Retina (tissue), 1 donor: ENCODE measurements around the gene SOS1.
A peak's percentile ranks its signal among the peaks of the same experiment; 100 is the strongest.

Source experiments
- DNase-seq: peaks from one replicate; pipeline ENCODE4 v3.0.0-alpha.2; 2016

Gene SOS1

GRCh38 chr2:39018638-39019037 is 102.2 kb downstream of the SOS1 start:
- no peak for DNase-seq

- no peak for DNase-seq
These were observed 103.5 kb downstream of the SOS1 start for GRCh38 chr2:39017334-39017733.

GRCh38 chr2:39015424-39015823 is 105.4 kb downstream of the SOS1 start:
- DNase-seq: no peak

DNA sequence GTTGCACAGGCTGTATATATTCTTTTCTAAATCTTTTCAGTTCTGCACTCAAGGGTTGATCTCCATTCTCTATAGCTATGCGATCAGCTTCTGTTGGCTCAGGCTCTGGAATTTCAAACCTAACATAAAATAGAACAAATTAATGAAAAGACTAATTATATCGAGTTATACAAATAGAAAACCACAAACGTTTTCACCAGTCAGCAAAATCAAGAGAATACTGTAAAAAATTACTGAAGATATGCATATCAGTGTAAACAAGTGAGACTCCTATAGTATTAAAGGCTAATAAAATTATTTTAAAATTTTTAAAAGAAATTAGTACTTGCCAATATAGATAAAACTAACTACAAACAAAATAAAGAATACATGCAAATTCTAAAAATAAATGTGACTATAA is 107.0 kb downstream of the SOS1 start:
- no peak for DNase-seq

- no peak for DNase-seq
These were observed 112.2 kb downstream of the SOS1 start for GRCh38 chr2:39008665-39009064.

DNA sequence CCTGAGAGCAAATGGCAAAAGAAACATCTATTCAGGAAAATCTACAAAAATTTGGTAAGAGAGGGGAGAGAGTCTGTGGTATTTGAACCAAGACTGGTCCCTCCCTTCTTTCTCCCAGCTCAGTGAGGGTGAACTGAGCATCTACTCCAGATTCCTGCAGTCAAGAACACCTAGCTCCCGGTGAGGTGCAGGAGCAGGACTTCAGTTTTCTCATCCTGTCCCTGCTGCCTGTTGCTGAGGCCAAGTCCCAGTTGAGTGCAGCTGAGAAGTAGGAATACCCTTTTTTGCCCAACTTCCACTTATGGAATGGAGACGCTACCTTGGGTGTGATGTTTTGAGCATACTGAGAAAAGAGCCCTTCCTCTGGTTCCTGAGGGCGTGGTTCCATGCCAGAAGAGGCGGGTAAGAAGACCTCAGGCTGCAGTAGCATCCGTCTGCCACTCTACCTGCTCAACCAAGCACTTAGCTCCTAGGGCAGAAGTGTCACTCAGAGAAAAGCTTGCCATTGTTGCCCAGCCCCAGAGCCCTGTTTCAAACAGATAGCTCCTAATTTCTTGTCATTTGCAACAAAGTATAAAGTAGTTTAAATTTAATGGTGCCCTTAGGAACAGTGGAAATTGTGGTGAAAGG is 112.9 kb downstream of the SOS1 start:
- DNase-seq: no peak

- DNase-seq: no peak
These were observed 120.3 kb downstream of the SOS1 start for GRCh38 chr2:39000552-39000951.

DNA sequence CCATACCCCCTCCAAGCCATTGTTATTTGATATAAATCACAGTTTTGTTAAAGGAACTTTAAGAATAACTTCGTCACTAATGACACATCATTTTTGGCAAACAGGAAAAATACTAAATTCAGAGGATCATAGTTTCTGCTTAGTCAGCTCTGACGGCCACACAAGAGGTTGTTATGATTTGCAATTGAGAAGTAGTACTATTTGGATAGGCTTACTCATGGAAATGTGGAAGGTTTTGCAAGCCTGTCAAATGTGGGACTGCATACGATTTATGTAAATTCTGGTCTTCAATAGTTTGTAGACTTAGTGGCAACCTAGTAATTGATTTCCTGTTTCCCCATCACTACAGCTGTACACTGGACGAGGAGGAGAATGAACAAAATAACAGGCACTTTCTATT is 123.1 kb downstream of the SOS1 start:
- no peak for DNase-seq

- no peak for DNase-seq
These were observed 129.0 kb downstream of the SOS1 start for GRCh38 chr2:38991899-38992298.

DNA sequence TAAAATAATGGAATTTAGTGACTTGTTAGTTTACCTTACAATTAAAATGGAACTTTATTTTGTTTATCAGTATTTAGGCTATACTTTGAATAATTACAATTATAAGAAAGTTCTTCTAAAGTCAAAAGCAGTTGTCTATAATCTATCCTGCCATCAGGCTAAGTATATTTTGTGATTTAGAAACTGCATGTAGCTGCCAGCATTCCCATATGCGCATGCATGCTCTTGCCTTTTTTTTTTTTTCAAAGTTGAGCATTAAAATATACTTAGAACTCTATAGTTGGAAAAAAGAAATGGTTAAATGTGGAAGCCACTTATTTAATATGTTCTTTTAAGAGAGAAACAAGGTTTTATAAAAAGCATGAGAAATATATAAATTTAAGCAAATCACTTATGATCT is 132.1 kb downstream of the SOS1 start:
- no peak for DNase-seq

- no peak for DNase-seq
These were observed 138.4 kb downstream of the SOS1 start for GRCh38 chr2:38982498-38982897.

DNA sequence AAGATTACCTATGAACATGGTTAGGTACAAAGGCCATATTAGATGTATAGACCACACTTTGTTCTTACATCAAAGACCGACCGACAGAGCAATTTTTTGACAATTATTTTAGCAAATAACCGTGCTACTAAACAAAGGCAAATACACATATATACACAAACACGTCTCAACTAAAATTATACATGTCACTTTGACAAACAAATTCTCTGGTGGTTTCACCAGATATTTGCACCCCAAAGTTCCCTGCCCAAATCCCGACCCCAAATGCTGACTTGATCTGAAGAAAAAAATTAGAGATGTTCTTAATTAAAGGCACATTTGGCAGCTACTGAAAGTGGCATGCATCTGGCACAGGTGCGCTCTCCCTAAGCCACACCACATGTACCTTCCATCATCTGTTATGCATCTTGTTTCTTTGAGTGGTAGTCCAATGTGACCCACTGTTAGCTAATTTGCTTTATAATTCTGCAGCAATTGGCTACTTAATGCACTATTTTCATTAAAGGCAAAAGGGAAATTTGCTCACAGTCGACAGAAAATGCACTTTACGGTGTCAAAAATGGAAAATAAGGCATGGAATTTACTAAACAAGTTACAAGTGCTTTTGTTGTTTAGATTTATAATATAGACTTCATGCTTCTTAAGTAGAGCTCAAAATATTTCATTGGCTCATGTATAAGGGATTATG is 139.0 kb downstream of the SOS1 start:
- DNase-seq: no peak

DNA sequence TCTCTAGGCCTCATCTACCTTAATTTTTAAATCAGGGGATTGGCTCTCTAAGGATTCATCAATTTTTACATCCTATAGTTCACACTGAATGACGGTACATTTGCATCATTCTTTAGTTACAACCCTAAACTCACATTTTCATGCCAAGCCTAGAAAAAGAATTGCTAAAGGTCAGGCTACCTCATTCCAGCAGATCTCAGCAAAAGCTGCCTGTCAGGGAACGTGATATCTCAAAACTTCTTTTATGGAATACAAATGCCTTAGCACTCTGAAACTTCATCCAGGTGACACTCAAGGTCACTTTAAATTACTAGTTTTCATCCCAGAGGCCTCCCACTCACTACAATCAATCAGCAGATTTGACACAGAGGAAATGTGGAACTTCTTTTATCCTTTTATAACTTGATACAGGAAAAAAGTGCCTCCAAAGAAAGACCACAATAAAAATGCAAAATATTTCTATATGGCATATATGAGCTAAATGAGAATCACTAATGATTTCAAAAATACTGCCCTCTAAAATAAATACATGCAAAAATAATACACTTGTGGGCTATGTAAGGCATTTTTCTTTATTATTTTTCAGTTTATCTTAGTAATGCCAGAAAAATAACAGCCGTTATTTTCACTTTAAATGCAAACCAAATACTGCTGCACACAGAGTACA is 139.7 kb downstream of the SOS1 start:
- no peak for DNase-seq

DNA sequence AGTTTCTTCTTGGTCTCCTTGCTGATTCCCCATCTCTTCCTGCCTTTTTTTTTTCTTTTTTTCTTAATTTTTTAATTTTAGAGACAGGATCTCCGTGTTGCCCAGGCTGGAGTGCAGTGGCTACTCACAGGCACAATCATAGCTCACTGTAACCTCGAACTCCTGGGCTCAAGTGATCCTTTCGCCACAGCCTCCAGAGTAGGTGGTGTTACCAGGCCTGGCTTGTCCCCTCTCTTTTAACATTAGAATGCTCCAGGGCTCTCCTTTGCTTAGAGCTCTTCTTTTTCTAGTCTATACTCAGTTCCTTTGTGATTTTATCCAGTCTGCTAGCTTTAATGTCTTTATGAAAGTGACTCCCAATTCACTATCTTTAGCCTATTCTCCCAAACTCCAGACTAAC is 141.9 kb downstream of the SOS1 start:
- DNase-seq: no peak

GRCh38 chr2:38978296-38978903 is 142.5 kb downstream of the SOS1 start:
- peak; percentile 17 for DNase-seq

DNA sequence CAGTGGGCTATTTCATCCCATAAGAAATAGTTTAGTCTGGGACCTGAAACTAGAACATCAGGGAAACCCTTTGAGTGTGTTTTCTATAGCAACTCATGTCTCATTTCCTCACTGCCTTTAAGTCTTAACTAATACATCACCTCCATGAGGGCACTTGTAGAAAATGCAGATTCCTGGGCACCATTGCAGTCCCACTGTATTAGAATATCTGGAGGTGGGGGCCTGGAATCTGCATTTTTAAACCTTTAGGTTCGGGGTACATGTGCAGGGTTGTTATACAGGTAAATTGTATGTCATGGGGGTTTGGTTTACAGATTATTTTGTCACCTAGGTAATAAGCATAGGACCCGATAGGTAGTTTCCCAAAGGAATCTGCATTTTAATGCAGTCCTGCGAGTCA is 143.8 kb downstream of the SOS1 start:
- DNase-seq: no peak

GRCh38 chr2:38975042-38975441 is 145.8 kb downstream of the SOS1 start:
- no peak for DNase-seq

- no peak for DNase-seq
These were observed 147.6 kb downstream of the SOS1 start for GRCh38 chr2:38973266-38973665.

- DNase-seq: no peak
These were observed 149.5 kb downstream of the SOS1 start for GRCh38 chr2:38971377-38971776.

DNA sequence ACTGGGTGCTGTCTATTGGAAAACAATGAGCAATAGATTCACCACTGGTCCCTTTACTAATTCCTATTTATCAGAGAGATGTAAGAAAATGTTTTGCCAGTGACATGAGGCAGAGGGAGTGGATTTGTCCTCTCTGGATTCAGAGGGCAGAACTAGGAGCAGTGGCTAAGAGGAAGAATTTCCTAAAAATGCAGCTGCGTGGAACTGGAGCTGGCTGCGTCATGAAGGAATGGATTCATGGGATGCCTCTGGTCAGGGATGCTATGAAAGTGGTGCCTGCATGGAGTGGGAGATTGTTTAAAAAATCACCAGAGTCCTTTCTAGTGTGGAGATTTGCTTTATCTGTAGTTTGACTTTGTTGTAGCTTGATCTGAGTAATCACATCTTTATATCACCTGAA is 152.8 kb downstream of the SOS1 start:
- no peak for DNase-seq

DNA sequence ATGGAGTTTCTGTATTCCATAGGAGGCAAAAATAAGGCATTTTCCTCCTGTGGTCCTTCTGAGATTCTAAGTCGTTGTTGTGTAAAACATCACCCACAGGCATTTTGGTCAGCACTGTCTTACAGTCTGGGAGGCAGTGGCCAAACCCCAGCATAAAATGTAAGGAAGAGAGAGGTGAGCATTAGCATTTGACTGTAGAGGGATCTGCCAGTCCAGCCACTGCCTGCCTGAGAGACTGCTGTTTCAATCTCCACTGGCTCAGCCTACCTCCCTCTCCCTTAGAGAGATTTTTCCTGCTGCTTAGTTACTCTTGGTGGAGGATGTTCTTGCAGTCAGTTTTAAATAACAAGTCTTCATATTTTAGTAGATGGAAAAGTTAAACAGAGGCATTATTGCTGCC is 154.2 kb downstream of the SOS1 start:
- DNase-seq: no peak

- DNase-seq: no peak
These were observed 154.8 kb downstream of the SOS1 start for GRCh38 chr2:38966006-38966405.

DNA sequence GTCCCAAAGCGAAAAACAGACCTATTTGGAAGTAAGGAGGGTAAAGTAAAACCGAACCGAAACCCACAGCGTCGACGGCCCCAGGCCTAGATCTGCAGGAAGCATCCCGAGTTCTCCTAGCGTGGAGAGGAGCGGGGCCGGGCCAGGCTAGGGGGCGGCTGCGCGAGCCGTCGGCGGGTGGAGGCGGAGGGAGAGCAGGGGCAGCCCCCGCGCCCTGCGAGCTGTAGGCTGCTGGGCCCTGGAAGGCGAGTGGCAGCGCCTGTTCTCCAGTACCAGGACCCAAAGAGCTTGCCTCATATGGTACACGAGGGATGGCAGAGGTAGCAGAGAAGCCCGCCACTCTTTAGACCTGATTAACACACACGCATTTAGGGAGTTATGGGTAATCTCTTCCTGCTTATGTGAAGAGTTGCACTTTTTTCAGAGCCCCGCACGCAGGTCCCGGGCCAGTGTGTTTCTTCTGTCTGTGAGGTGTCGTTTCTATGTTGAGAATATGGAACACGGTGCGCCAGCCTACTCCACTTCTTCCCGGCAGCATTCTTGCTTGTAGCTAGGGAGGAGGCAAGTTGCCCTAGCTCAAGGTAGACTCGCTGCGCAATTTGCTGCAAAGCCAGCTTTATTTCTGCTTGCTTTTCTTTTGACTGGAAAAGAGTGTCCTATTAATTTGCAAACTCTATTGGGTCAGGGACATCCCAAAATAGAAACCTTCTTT is 160.1 kb downstream of the SOS1 start:
- peak; percentile 78 for DNase-seq
